HEK293 (cell line): ENCODE data around the gene NDST3.

Experiments
- BCL11A ChIP-seq: fragments of 450-650 bp; formaldehyde crosslinking; IDR thresholded peaks from 2 replicates; pipeline ENCODE4 v1.5.1; 2016; ENCODE audit warnings: low read depth, missing biosample characterization, missing genetic modification characterization
- BCL11B ChIP-seq: fragments of 450-650 bp; formaldehyde crosslinking; IDR thresholded peaks from 2 replicates; pipeline ENCODE4 v1.5.1; 2016; ENCODE audit warnings: low read depth, missing biosample characterization, missing genetic modification characterization
- FEZF1 ChIP-seq: fragments of 450-650 bp; formaldehyde crosslinking; IDR thresholded peaks from 2 replicates; pipeline ENCODE4 v1.5.1; 2016; ENCODE audit warnings: missing biosample characterization, missing genetic modification characterization
- HOXD13 ChIP-seq: sonication (generic); formaldehyde crosslinking; IDR thresholded peaks from 2 replicates; pipeline ENCODE4 v1.8.0; 2022; ENCODE audit warnings: missing genetic modification reagents, borderline replicate concordance
- KLF1 ChIP-seq: fragments of 450-650 bp; formaldehyde crosslinking; IDR thresholded peaks from 2 replicates; pipeline ENCODE4 v1.5.1; 2016; ENCODE audit warnings: missing biosample characterization, missing genetic modification characterization
- SP7 ChIP-seq: fragments of 450-650 bp; formaldehyde crosslinking; IDR thresholded peaks from 2 replicates; pipeline ENCODE4 v1.5.1; 2016; ENCODE audit warnings: missing biosample characterization, missing genetic modification characterization
- ZIC2 ChIP-seq: fragments of 450-650 bp; formaldehyde crosslinking; IDR thresholded peaks from 2 replicates; pipeline ENCODE4 v1.5.1; 2016; ENCODE audit warnings: missing biosample characterization, missing genetic modification characterization
- ZNF133 ChIP-seq: fragments of 450-650 bp; formaldehyde crosslinking; IDR thresholded peaks from 2 replicates; pipeline ENCODE4 v1.5.1; 2016; ENCODE audit warnings: missing biosample characterization, missing genetic modification characterization
- ZNF146 ChIP-seq: fragments of 450-650 bp; formaldehyde crosslinking; IDR thresholded peaks from 2 replicates; pipeline ENCODE4 v1.5.1; 2016; ENCODE audit warnings: missing biosample characterization, missing genetic modification characterization
- ZNF292 ChIP-seq: fragments of 450-650 bp; formaldehyde crosslinking; IDR thresholded peaks from 2 replicates; pipeline ENCODE4 v1.5.1; 2016; ENCODE audit warnings: low read depth, missing biosample characterization, missing genetic modification characterization, borderline replicate concordance
- ZNF302 ChIP-seq: fragments of 450-650 bp; formaldehyde crosslinking; IDR thresholded peaks from 2 replicates; pipeline ENCODE4 v1.5.1; 2016; ENCODE audit warnings: missing biosample characterization, missing genetic modification characterization, low read depth
- ZNF366 ChIP-seq: fragments of 450-650 bp; formaldehyde crosslinking; conservative IDR thresholded peaks from 2 replicates; pipeline ENCODE4 v1.5.1; 2016; ENCODE audit warnings: missing biosample characterization, missing genetic modification characterization
- ZNF37A ChIP-seq: fragments of 450-650 bp; IDR thresholded peaks from 2 replicates; pipeline ENCODE4 v1.5.1; 2018; ENCODE audit warnings: missing biosample characterization, missing genetic modification characterization
- ZNF394 ChIP-seq: fragments of 450-650 bp; formaldehyde crosslinking; IDR thresholded peaks from 2 replicates; pipeline ENCODE4 v1.5.1; 2016; ENCODE audit warnings: missing biosample characterization, missing genetic modification characterization, mild to moderate bottlenecking, moderate library complexity, borderline replicate concordance
- ZNF433 ChIP-seq: fragments of 450-650 bp; formaldehyde crosslinking; IDR thresholded peaks from 2 replicates; pipeline ENCODE4 v1.5.1; 2016; ENCODE audit warnings: missing biosample characterization, missing genetic modification characterization, low read depth
- ZNF514 ChIP-seq: fragments of 450-650 bp; formaldehyde crosslinking; IDR thresholded peaks from 2 replicates; pipeline ENCODE4 v1.5.1; 2016; ENCODE audit warnings: missing biosample characterization, missing genetic modification characterization
- ZNF530 ChIP-seq: fragments of 450-650 bp; formaldehyde crosslinking; IDR thresholded peaks from 2 replicates; pipeline ENCODE4 v1.5.1; 2016; ENCODE audit warnings: low read depth, missing biosample characterization, missing genetic modification characterization
- ZNF626 ChIP-seq: fragments of 450-650 bp; sonication (Bioruptor Pico); formaldehyde crosslinking; IDR thresholded peaks from 2 replicates; pipeline ENCODE4 v1.5.1; 2018; ENCODE audit warnings: missing biosample characterization, missing genetic modification characterization, inconsistent platforms
- ZNF830 ChIP-seq: fragments of 450-650 bp; IDR thresholded peaks from 2 replicates; pipeline ENCODE4 v1.5.0; 2018; ENCODE audit warnings: missing biosample characterization, missing genetic modification characterization, low read depth, mild to moderate bottlenecking, moderate library complexity
- ZNF837 ChIP-seq: fragments of 450-650 bp; formaldehyde crosslinking; IDR thresholded peaks from 2 replicates; pipeline ENCODE4 v1.5.1; 2016; ENCODE audit warnings: missing biosample characterization, missing genetic modification characterization
- ZNF843 ChIP-seq: fragments of 450-650 bp; formaldehyde crosslinking; IDR thresholded peaks from 2 replicates; pipeline ENCODE4 v1.5.1; 2016; ENCODE audit warnings: missing biosample characterization, missing genetic modification characterization
- ZSCAN23 ChIP-seq: fragments of 450-650 bp; formaldehyde crosslinking; IDR thresholded peaks from 2 replicates; pipeline ENCODE4 v1.5.1; 2016; ENCODE audit warnings: missing biosample characterization, missing genetic modification characterization
- TF ChIP-seq, protein P1 (sequence below): fragments of 450-650 bp; formaldehyde crosslinking; conservative IDR thresholded peaks from 2 replicates; pipeline ENCODE4 v1.5.1; 2016; ENCODE audit warnings: low read depth, missing biosample characterization, missing genetic modification characterization
- TF ChIP-seq, protein P2 (sequence below): fragments of 450-650 bp; formaldehyde crosslinking; IDR thresholded peaks from 2 replicates; pipeline ENCODE4 v1.5.1; 2016; ENCODE audit warnings: missing biosample characterization, missing genetic modification characterization, low read depth
- TF ChIP-seq, protein P3 (sequence below): fragments of 450-650 bp; formaldehyde crosslinking; IDR thresholded peaks from 2 replicates; pipeline ENCODE4 v1.5.1; 2016; ENCODE audit warnings: missing biosample characterization, missing genetic modification characterization
- TF ChIP-seq, protein P4 (sequence below): fragments of 450-650 bp; formaldehyde crosslinking; IDR thresholded peaks from 2 replicates; pipeline ENCODE4 v1.5.1; 2016; ENCODE audit warnings: missing biosample characterization, missing genetic modification characterization

NDST3 gene

DNA sequence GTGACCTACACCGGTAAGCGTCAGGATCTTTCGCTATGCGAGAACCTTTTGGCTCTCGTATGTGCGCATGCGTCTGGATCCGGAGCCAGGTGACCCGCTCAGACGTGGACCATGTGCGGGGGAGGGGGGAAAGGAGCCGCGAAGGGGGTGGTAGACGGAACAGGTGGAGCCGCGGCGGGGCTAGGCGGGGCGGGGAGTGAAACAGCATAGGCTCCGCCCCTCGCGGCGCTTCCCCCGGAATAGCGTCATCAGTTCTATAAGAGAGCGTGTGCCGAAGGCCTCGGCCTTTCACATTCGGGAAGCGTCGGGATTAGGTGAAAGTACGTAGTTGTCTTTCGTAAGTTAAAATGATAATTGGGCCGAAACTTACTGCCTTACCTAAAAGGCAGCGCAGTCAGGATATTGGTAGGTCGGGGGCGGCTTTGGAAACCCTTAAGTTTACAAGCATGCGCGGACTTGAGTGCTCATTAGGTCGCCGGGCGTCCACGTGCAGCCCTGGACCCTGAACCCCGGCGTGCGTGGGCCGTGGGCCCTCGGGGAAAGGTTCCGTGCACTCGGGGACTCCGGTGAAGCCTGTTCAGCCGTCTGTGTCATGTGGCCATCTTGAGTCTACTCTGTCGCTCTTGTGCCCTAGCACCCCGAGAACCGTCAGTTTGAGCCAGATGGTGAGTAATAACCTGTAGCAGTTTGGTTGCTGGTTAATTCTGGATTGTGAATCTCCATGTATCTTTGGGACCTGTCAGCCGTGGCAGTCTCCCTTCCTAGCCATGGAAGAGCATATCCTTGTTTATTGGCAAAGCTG, 244.4 kb downstream of the NDST3 start (continued):
- no peak for TF ChIP-seq ZNF146 (tag by site-specific recombination)
- TF ChIP-seq, protein P1, sequence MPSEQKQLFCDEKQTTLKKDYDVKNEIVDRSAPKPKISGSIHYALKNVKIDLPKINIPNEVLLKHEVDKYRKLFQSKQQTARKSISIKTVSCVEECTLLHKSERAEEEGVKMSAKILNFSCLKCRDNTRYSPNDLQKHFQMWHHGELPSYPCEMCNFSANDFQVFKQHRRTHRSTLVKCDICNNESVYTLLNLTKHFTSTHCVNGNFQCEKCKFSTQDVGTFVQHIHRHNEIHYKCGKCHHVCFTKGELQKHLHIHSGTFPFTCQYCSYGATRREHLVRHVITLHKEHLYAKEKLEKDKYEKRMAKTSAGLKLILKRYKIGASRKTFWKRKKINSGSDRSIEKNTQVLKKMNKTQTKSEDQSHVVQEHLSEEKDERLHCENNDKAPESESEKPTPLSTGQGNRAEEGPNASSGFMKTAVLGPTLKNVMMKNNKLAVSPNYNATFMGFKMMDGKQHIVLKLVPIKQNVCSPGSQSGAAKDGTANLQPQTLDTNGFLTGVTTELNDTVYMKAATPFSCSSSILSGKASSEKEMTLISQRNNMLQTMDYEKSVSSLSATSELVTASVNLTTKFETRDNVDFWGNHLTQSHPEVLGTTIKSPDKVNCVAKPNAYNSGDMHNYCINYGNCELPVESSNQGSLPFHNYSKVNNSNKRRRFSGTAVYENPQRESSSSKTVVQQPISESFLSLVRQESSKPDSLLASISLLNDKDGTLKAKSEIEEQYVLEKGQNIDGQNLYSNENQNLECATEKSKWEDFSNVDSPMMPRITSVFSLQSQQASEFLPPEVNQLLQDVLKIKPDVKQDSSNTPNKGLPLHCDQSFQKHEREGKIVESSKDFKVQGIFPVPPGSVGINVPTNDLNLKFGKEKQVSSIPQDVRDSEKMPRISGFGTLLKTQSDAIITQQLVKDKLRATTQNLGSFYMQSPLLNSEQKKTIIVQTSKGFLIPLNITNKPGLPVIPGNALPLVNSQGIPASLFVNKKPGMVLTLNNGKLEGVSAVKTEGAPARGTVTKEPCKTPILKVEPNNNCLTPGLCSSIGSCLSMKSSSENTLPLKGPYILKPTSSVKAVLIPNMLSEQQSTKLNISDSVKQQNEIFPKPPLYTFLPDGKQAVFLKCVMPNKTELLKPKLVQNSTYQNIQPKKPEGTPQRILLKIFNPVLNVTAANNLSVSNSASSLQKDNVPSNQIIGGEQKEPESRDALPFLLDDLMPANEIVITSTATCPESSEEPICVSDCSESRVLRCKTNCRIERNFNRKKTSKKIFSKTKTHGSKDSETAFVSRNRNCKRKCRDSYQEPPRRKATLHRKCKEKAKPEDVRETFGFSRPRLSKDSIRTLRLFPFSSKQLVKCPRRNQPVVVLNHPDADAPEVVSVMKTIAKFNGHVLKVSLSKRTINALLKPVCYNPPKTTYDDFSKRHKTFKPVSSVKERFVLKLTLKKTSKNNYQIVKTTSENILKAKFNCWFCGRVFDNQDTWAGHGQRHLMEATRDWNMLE (tag by site-specific recombination), result peak; percentile 44; the same call in 1 of the 2 replicates
- TF ChIP-seq, protein P2, sequence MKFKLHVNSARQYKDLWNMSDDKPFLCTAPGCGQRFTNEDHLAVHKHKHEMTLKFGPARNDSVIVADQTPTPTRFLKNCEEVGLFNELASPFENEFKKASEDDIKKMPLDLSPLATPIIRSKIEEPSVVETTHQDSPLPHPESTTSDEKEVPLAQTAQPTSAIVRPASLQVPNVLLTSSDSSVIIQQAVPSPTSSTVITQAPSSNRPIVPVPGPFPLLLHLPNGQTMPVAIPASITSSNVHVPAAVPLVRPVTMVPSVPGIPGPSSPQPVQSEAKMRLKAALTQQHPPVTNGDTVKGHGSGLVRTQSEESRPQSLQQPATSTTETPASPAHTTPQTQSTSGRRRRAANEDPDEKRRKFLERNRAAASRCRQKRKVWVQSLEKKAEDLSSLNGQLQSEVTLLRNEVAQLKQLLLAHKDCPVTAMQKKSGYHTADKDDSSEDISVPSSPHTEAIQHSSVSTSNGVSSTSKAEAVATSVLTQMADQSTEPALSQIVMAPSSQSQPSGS (tag by site-specific recombination), result no peak; the same call in 1 of the 2 replicates
- TF ChIP-seq ZNF292 (tag by site-specific recombination), result no peak
- TF ChIP-seq ZNF843 (tag by site-specific recombination), result no peak
- no peak for TF ChIP-seq ZNF626 (tag by site-specific recombination)
- TF ChIP-seq ZNF133 (tag by site-specific recombination), result no peak
- TF ChIP-seq BCL11A (tag by site-specific recombination), result no peak
- TF ChIP-seq ZNF366, result no peak
- TF ChIP-seq ZNF37A (tag by site-specific recombination), result no peak
- TF ChIP-seq ZNF530, result no peak
- TF ChIP-seq FEZF1 (tag by site-specific recombination), result no peak
- TF ChIP-seq ZNF837 (tag by site-specific recombination), result no peak
- no peak; the same call in 1 of the 2 replicates for TF ChIP-seq KLF1 (tag by site-specific recombination)
- TF ChIP-seq HOXD13, result no peak
- peak; percentile 32; the same call in 1 of the 2 replicates for TF ChIP-seq ZNF394
- TF ChIP-seq ZSCAN23 (tag by site-specific recombination), result no peak
- no peak for TF ChIP-seq ZIC2 (tag by site-specific recombination)
- TF ChIP-seq ZNF830 (tag by site-specific recombination), result no peak
- TF ChIP-seq, protein P3, sequence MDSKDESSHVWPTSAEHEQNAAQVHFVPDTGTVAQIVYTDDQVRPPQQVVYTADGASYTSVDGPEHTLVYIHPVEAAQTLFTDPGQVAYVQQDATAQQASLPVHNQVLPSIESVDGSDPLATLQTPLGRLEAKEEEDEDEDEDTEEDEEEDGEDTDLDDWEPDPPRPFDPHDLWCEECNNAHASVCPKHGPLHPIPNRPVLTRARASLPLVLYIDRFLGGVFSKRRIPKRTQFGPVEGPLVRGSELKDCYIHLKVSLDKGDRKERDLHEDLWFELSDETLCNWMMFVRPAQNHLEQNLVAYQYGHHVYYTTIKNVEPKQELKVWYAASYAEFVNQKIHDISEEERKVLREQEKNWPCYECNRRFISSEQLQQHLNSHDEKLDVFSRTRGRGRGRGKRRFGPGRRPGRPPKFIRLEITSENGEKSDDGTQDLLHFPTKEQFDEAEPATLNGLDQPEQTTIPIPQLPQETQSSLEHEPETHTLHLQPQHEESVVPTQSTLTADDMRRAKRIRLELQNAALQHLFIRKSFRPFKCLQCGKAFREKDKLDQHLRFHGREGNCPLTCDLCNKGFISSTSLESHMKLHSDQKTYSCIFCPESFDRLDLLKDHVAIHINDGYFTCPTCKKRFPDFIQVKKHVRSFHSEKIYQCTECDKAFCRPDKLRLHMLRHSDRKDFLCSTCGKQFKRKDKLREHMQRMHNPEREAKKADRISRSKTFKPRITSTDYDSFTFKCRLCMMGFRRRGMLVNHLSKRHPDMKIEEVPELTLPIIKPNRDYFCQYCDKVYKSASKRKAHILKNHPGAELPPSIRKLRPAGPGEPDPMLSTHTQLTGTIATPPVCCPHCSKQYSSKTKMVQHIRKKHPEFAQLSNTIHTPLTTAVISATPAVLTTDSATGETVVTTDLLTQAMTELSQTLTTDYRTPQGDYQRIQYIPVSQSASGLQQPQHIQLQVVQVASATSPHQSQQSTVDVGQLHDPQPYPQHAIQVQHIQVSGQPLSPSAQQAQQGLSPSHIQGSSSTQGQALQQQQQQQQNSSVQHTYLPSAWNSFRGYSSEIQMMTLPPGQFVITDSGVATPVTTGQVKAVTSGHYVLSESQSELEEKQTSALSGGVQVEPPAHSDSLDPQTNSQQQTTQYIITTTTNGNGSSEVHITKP (tag by site-specific recombination), result peak; percentile 79
- no peak for TF ChIP-seq ZNF433 (tag by site-specific recombination)
- TF ChIP-seq, protein P4, sequence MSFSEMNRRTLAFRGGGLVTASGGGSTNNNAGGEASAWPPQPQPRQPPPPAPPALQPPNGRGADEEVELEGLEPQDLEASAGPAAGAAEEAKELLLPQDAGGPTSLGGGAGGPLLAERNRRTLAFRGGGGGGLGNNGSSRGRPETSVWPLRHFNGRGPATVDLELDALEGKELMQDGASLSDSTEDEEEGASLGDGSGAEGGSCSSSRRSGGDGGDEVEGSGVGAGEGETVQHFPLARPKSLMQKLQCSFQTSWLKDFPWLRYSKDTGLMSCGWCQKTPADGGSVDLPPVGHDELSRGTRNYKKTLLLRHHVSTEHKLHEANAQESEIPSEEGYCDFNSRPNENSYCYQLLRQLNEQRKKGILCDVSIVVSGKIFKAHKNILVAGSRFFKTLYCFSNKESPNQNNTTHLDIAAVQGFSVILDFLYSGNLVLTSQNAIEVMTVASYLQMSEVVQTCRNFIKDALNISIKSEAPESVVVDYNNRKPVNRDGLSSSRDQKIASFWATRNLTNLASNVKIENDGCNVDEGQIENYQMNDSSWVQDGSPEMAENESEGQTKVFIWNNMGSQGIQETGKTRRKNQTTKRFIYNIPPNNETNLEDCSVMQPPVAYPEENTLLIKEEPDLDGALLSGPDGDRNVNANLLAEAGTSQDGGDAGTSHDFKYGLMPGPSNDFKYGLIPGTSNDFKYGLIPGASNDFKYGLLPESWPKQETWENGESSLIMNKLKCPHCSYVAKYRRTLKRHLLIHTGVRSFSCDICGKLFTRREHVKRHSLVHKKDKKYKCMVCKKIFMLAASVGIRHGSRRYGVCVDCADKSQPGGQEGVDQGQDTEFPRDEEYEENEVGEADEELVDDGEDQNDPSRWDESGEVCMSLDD, result no peak
- TF ChIP-seq SP7, result peak; percentile 57; the same call in 1 of the 2 replicates
- TF ChIP-seq ZNF514, result no peak
- no peak for TF ChIP-seq BCL11B (tag by site-specific recombination)
- no peak for TF ChIP-seq ZNF302 (tag by site-specific recombination)
